CD4-positive, alpha-beta T cell treated with Interleukin-4 for 4 hours (primary cell): Measurements from ENCODE around the gene TRIM68.

Experiments used
- DNase-seq: peaks from one replicate; pipeline ENCODE4 v3.0.0-alpha.2; 2020

Gene TRIM68

GRCh38 chr11:4607781-4608666 is at the start of gene TRIM68:
TSS of gene TRIM68 (minus strand) at chr11:4608231. CDS start at chr11:4605504, 2,727 bp downstream.
- DNase-seq = peak; percentile 95

- no peak for DNase-seq
Observed at GRCh38 chr11:4654635-4655369, 46.8 kb upstream of the TRIM68 start.

GRCh38 chr11:4647766-4648165 is 39.7 kb upstream of the TRIM68 start:
- no peak for DNase-seq

GRCh38 chr11:4645974-4646373 is 37.9 kb upstream of the TRIM68 start:
- DNase-seq = no peak

GRCh38 chr11:4644233-4644632 is 36.2 kb upstream of the TRIM68 start:
- no peak for DNase-seq

GRCh38 chr11:4643682-4644081 is 35.7 kb upstream of the TRIM68 start, which contains the start of gene OR51E1:
TSS of gene OR51E1 (plus strand) at chr11:4643982. CDS start at chr11:4652527, 8,545 bp downstream.
- no peak for DNase-seq

GRCh38 chr11:4643076-4643475 is 35.0 kb upstream of the TRIM68 start:
- no peak for DNase-seq

GRCh38 chr11:4642043-4642442 is 34.0 kb upstream of the TRIM68 start:
- DNase-seq = no peak

GRCh38 chr11:4641501-4641900 is 33.5 kb upstream of the TRIM68 start:
- DNase-seq = no peak

GRCh38 chr11:4639931-4640330 is 31.9 kb upstream of the TRIM68 start:
- no peak for DNase-seq

GRCh38 chr11:4637662-4638047 is 29.6 kb upstream of the TRIM68 start:
- DNase-seq = no peak

GRCh38 chr11:4636962-4637661 is 29.1 kb upstream of the TRIM68 start, which contains the start of gene OR51D1:
TSS of gene OR51D1 (plus strand) at chr11:4637477. CDS start at chr11:4639791, 2,314 bp downstream.
- peak; percentile 68 for DNase-seq

- no peak for DNase-seq
Observed at GRCh38 chr11:4636136-4636535, 28.1 kb upstream of the TRIM68 start.

- peak; percentile 24 for DNase-seq
Observed at GRCh38 chr11:4626207-4627099, 18.4 kb upstream of the TRIM68 start.

GRCh38 chr11:4619514-4619913 is 11.5 kb upstream of the TRIM68 start:
- DNase-seq = no peak

GRCh38 chr11:4615856-4616444 is 7.9 kb upstream of the TRIM68 start:
- DNase-seq = no peak

- DNase-seq = no peak
Observed at GRCh38 chr11:4611986-4612385, 4.0 kb upstream of the TRIM68 start.

- DNase-seq = peak; percentile 25
Observed at GRCh38 chr11:4610258-4610935, 2.4 kb upstream of the TRIM68 start.

GRCh38 chr11:4607096-4607495 is 935 bp downstream of the TRIM68 start:
- no peak for DNase-seq

GRCh38 chr11:4606231-4607015 is 1.6 kb downstream of the TRIM68 start:
- no peak for DNase-seq
